HTERT RPE-1 (cell line): Measurements from ENCODE around the gene PTGER2.

Experiments
- in situ Hi-C: fragments of 300-500 bp; cut with MboI; formaldehyde crosslinking; loops from 4 replicates; pipeline ENCODE4 v1.14.3; 2020; ENCODE audit warnings: low sequenced_read_pairs

Gene PTGER2

DNA sequence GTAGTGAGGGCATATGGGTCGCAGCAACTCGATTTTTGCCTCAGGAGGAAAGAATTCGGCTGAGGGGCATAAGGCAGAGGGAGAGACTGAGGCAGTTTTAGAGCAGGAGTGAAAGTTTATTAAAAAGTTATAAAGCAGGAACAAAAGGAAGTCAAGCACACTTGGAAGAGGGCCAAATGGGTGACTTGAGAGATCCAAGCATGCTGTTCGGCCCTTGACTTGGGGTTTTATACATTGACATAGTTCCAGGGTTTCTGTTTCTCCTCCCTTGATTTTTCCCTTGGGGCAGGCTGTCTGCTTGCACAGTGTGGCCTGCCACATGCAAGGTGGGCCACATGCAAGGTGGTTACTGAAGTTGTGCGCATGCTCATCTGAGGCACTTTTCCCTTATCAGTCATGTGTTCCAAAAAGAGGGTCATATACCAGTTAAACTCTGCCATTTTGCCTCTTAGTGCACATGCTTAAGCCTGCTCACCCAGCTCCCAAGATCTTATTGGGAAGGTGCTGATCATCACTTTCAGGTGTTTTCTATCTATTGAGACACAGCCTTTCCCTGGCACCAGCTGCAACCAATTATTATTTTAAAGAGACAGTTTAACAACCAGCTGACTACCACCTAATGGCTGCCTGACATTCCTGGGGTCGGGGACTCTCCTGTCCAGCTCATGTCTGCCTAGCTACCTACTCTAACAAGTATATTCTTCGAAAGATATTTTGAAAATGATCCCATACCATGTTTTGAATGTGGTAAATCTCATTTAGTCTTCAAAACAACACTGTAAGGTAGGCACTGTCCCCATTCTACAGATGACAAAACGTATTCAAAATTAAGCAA lies 19.9 kb downstream of the PTGER2 start:
- in situ Hi-C loops, result no loop called here

GRCh38 chr14:52336241-52336640 lies 22.1 kb downstream of the PTGER2 start:
- in situ Hi-C loops, result no loop called here

GRCh38 chr14:52338051-52338681 lies 24.1 kb downstream of the PTGER2 start:
- in situ Hi-C loops, result no loop called here

DNA sequence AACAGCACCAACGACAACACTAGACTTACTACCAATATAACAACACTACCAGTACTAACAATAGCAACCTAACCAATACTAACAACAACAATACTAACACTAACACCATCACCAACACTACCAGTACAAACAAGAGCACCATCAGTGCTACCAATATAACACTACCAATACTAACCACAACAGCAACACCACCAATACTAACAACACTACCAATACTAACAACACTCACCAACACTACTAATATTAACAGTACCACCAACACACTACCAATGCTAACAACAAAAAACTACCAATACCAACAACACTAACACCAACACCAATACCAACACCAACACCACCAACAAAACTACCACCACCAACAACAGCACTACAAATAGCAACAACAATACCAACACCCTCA lies 25.1 kb downstream of the PTGER2 start:
- in situ Hi-C loops, result no loop called here

GRCh38 chr14:52342849-52343596 lies 28.9 kb downstream of the PTGER2 start:
- in situ Hi-C loops, result no loop called here

- in situ Hi-C loops, result no loop called here
Measured at GRCh38 chr14:52346778-52347177, 32.7 kb downstream of the PTGER2 start.

GRCh38 chr14:52348279-52348678 lies 34.2 kb downstream of the PTGER2 start:
- in situ Hi-C loops, result no loop called here

- in situ Hi-C loops, result no loop called here
Measured at GRCh38 chr14:52348776-52349175, 34.7 kb downstream of the PTGER2 start.

DNA sequence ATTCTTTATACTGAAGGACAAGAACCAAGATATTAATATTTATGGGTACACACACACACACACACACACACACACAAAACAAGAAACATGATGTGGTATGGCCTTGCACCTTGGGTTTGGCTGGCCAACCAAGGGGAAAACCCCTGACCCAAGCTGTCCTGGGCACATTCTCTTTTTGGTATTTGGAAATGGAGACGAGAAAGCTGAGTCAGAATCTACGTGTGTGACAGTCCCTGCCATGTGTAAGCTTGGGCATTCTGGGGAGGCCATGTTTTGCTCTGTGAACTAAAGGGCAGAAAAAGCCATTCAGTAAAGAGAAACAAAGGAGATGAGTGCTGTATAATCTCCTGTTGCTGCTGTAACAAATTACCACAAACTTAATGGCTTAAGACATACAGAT lies 35.6 kb downstream of the PTGER2 start:
- in situ Hi-C loops, result no loop called here

- in situ Hi-C loops, result no loop called here
Measured at GRCh38 chr14:52350445-52350844, 36.3 kb downstream of the PTGER2 start.

- in situ Hi-C loops, result no loop called here
Measured at GRCh38 chr14:52351233-52352060, 37.3 kb downstream of the PTGER2 start.

- in situ Hi-C loops, result no loop called here
Measured at GRCh38 chr14:52352061-52352491, 38.0 kb downstream of the PTGER2 start.

- in situ Hi-C loops, result no loop called here
Measured at GRCh38 chr14:52352569-52352968, 38.5 kb downstream of the PTGER2 start.

DNA sequence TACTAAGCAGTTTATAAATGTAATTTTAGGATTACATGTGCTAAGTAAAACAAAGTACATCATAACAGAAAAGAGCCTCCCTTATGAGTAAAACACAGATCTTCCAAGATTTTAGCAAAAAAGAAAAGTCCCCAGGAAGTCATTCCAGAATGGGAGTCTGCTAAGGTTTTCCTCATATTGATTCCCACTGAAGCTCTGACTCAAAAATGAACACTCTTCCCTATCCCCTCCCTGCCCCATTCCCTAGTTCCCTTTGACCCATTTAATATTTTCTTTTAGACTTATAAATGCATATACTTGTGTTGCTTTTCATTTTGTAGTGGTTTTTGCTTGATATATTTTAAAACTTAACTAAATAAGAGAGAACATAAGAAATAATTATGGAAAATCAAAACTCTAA lies 40.1 kb downstream of the PTGER2 start:
- in situ Hi-C loops, result no loop called here

DNA sequence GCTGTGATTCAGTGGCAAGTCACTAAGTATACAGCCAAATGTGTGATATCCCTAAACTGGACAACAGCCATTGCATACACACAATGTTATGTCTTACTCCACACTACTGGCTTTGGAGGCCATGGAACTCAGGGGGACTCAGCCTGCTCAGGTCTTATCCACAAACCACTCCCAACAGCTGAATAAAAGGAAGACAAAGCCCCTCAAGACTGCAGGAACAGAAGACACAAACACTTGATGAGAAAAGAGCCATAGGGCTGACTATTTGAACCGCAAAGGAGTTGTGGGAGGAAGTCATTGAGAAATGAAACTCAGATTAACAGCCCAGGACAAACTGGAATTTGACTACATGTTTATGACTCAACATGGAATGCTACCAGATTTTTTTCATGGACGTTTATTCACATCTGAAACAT lies 40.9 kb downstream of the PTGER2 start:
- in situ Hi-C loops, result no loop called here

DNA sequence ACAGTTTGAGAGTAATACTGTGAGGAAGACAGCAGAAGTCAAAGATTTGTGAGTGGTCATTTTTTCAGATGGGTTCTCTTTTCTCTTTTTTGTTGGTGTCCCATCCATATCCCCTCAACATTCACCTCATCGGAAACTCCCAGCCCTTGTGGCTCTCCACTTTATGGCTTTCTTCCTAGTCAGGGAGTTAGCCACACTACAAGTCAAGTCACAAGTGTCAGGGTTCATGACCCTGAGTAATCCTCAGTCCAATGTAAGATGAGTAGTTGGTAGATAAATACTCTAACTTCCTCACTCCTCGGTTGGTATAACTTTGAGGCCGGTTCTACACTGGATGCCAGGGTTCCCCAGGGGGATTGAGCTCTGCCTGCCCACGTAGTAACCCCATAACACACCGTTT lies 41.4 kb downstream of the PTGER2 start:
- in situ Hi-C loops, result no loop called here

DNA sequence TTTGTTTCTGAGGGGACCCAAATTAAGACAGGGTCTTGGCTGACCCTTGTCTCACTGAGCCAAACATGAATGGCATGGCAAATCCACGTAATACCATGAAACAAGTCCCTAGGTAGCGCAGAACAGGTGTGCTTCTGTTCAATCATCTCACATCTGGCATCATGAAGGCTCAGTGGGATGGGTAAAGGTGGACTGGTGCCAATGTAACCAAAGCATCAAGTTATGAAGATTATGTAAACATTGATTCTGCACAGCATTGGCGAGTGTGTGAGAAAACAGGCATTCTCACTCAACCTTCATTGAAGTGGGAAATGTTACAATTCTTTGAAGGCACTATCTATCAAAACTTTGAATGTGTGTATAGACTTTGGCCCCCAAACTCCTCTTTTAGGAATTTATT lies 41.9 kb downstream of the PTGER2 start:
- in situ Hi-C loops, result no loop called here

- in situ Hi-C loops, result no loop called here
Measured at GRCh38 chr14:52360831-52361230, 46.7 kb downstream of the PTGER2 start.

DNA sequence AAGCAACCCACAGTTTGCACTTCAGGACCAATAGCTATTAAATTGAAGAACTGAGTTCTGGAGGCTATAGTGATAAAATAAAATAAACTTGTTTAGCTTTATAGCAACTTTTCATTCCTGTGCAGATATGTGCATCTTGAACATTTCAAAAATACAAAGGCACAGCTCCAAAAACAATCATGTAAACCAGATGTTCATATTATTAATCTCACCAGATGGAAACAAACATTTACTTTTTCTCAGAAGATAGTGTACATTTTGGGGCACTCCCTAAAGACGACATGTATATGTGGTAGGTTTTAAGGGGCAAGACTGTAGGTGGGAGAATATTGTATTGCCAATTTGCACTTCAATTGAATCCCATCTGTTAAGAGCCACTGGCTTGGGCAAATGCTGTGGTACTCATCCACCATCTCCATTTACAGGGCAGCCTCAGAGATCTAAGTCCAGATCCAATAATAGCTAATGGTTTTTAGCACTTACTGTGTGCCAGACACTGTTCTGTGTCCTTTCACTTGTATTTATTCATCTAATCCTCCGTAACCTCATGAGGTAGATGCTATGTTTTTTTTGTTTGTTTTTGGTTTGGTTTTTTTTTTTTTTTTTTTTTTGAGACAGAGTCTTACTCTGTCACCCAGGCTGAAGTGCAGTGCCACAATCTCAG lies 49.1 kb downstream of the PTGER2 start:
- in situ Hi-C loops, result no loop called here

DNA sequence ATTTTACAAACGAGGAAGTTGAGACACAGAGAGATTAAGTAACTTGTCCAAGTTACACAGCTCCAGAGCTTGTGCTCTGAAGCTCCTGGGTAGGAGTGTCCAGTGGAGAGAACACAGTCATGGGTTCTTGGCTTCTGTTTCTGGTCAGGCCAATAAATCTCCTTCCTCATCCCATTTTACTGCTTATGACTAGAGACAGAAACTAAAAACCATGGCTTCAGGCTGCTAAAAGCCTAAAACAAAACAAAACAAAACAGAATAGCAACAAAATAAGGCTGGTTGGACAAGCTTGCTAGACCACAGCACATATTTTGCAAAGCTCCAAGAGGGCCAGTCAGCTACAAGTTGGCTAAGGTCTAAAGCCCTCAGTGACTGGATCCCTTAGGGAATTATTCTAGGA lies 49.8 kb downstream of the PTGER2 start:
- in situ Hi-C loops, result no loop called here
